HepG2 (cell line): ENCODE data around the gene GUCY1B1. TPM values are rescaled to one million over a fixed set of nuclear protein-coding genes. Genes with fewer than 3 reads are reported as not detected.

Experiments
- ATAC-seq: fragments of 200-7000 bp; cut with Tn5 transposase; 3 replicates; pipeline ENCODE4 v1.9.1; 2020; ENCODE audit warnings: mild to moderate bottlenecking, moderate library complexity
- BruUV-seq: library from RNA; stranded (reverse); fragments of 400-500 nt; replicated peaks from 2 replicates; lab custom pipeline; 2021; lab: Mats Ljungman, UMichigan
- CTCF ChIA-PET: fragments of 300-600 bp; formaldehyde crosslinking; extraction: SDS; loops from one replicate; lab custom pipeline; 2021; ENCODE audit warnings: low total read pairs, inconsistent platforms, low intra/inter-chr PET ratio; lab: Yijun Ruan, JAX
- POLR2A ChIA-PET: fragments of 350-600 bp; sonication (Branson Sonifier 250); formaldehyde crosslinking; loops from one replicate; lab custom pipeline; 2020; ENCODE audit warnings: antibody characterized with exemption, inconsistent platforms; lab: Yijun Ruan, JAX
- DNase-seq: peaks from one replicate; pipeline ENCODE4 v3.0.0-alpha.2; 2015; ENCODE audit warnings: low spot score
- FAIRE-seq: peaks from 3 replicates; lab custom pipeline; 2011; peaks lifted over from hg19 to GRCh38; lab: Jason Lieb, UNC
- H2AFZ ChIP-seq: one replicate; pipeline ENCODE4 v1.6.1; 2011; ENCODE audit warnings: low read length, inconsistent platforms
- H3K27ac ChIP-seq: fragments of 300-600 bp; 3 replicates; pipeline ENCODE4 v1.8.0; 2011; ENCODE audit warnings: mixed run types, mild to moderate bottlenecking, mixed read lengths, low read length, inconsistent platforms; ENCODE audit not compliant: insufficient read depth; ENCODE audit errors: extremely low read length
- H3K27me3 ChIP-seq, 2 experiments: fragments of 200-600 bp in 1 of 2; 2 replicates in 1 of 2; 3 replicates in 1 of 2; pipeline versions ENCODE4 v1.6.0 to v1.8.0; 2011; ENCODE audit warnings: low read length in 2 of 2, mild to moderate bottlenecking in 2 of 2, moderate library complexity in 2 of 2, inconsistent platforms in 1 of 2; ENCODE audit not compliant: insufficient read depth in 2 of 2, control insufficient read depth in 1 of 2
- H3K36me3 ChIP-seq, 2 experiments: fragments of 200-600 bp in 1 of 2; replicated peaks in 1 of 2; 2 replicates in 1 of 2; 3 replicates in 1 of 2; pipeline versions ENCODE4 v1.5.1 to v1.8.0; 2011; ENCODE audit warnings: low read length in 2 of 2, inconsistent platforms in 1 of 2; ENCODE audit not compliant: insufficient read depth in 2 of 2, control insufficient read depth in 1 of 2
- H3K4me1 ChIP-seq: 2 replicates; pipeline ENCODE4 v1.5.1; 2012; ENCODE audit warnings: low read length, inconsistent platforms; ENCODE audit not compliant: insufficient read depth
- H3K4me2 ChIP-seq: 2 replicates; pipeline ENCODE4 v1.6.0; 2011; ENCODE audit warnings: low read depth, low read length, inconsistent platforms
- H3K4me3 ChIP-seq, 3 experiments: fragments of 200-600 bp in 1 of 3; sonication (generic), shearing (Covaris generic) in 1 of 3; replicated peaks in 1 of 3; 2 replicates each; pipeline ENCODE4 v1.5.1; 2011 to 2016; ENCODE audit warnings: low read length in 3 of 3, inconsistent platforms in 2 of 3, low read depth in 2 of 3, mild to moderate bottlenecking in 2 of 3, control low read depth in 1 of 3, mixed read lengths in 1 of 3; ENCODE audit not compliant: insufficient read depth in 1 of 3
- H3K79me2 ChIP-seq: one replicate; pipeline ENCODE4 v1.6.1; 2011; ENCODE audit warnings: low read length, inconsistent platforms; ENCODE audit not compliant: insufficient read depth
- H3K9ac ChIP-seq: 2 replicates; pipeline ENCODE4 v1.6.0; 2011; ENCODE audit warnings: mild to moderate bottlenecking, low read depth, low read length, inconsistent platforms; ENCODE audit not compliant: insufficient read depth
- H3K9me3 ChIP-seq: 2 replicates; pipeline ENCODE4 v1.5.1; 2012; ENCODE audit warnings: mild to moderate bottlenecking, low read length
- H4K20me1 ChIP-seq: 2 replicates; pipeline ENCODE4 v1.6.0; 2011; ENCODE audit warnings: inconsistent platforms, mild to moderate bottlenecking, low read length, moderate library complexity; ENCODE audit not compliant: insufficient read depth
- ERF ChIP-seq: IDR thresholded peaks from 2 replicates; pipeline ENCODE4 v1.6.1; 2018; ENCODE audit warnings: missing biosample characterization, missing genetic modification reagents
- REL ChIP-seq: sonication (generic); formaldehyde crosslinking; conservative IDR thresholded peaks from 2 replicates; pipeline ENCODE4 v1.8.0; 2022; ENCODE audit warnings: mild to moderate bottlenecking, missing genetic modification reagents, moderate library complexity
- RFX1 ChIP-seq: fragments of 450-650 bp; IDR thresholded peaks from 2 replicates; pipeline ENCODE4 v1.6.1; 2017
- ZBTB3 ChIP-seq: sonication (generic); formaldehyde crosslinking; IDR thresholded peaks from 2 replicates; pipeline ENCODE4 v1.4.0; 2020; ENCODE audit warnings: low read depth, mild to moderate bottlenecking, moderate library complexity, missing genetic modification reagents, borderline replicate concordance
- ZNF33B ChIP-seq: sonication (generic); formaldehyde crosslinking; IDR thresholded peaks from 2 replicates; pipeline ENCODE4 v1.5.1; 2020; ENCODE audit warnings: mild to moderate bottlenecking, missing genetic modification reagents
- ZNF432 ChIP-seq: sonication (generic); formaldehyde crosslinking; IDR thresholded peaks from 2 replicates; pipeline ENCODE4 v1.5.0; 2020; ENCODE audit warnings: missing genetic modification reagents, mild to moderate bottlenecking, borderline replicate concordance
- ZNF577 ChIP-seq: sonication (generic); formaldehyde crosslinking; IDR thresholded peaks from 2 replicates; pipeline ENCODE4 v1.4.0; 2020; ENCODE audit warnings: mild to moderate bottlenecking, low read depth, missing genetic modification reagents, borderline replicate concordance
- ZNF674 ChIP-seq: sonication (generic); formaldehyde crosslinking; IDR thresholded peaks from 2 replicates; pipeline ENCODE4 v1.5.0; 2020; ENCODE audit warnings: low read depth, mild to moderate bottlenecking, missing genetic modification reagents
- in situ Hi-C: cut with HindIII; loops from 2 replicates; pipeline ENCODE4 v1.10.0; 2017; ENCODE audit warnings: low pct_unique_long_range_greater_than_20kb; ENCODE audit not compliant: extremely low pct_ligation_motif_present
- intact Hi-C: fragments of 100-400 bp; cut with micrococcal nuclease; formaldehyde crosslinking; loops from one replicate; pipeline ENCODE4 v1.10.0; 2022; ENCODE audit not compliant: unreplicated experiment
- polyA plus RNA-seq, 8 experiments: library from polyadenylated mRNA; depleted of rRNA in 3 of 8; stranded (reverse) in 7 of 8; unstranded in 1 of 8; fragments of >200 nt; fragmentation: Illumina TruSeq in 4 of 8; extraction: Trizol in 4 of 8; gene quantifications; 2 replicates each; pipeline versions ENCODE4 v1.2.1 to v1.2.3, GENCODE V29; 2011 to 2016; ENCODE audit warnings: low read depth in 4 of 8, missing spikeins in 1 of 8, mixed read lengths in 1 of 8; ENCODE audit not compliant: insufficient read depth in 1 of 8
- total RNA-seq, 5 experiments: library from RNA; depleted of rRNA; stranded (reverse); fragments of >200 nt; fragmentation: Illumina TruSeq; extraction: Trizol; gene quantifications; 2 replicates each; pipeline ENCODE4 v1.2.3, GENCODE V29; 2016; ENCODE audit warnings: low read depth in 1 of 5
- TF ChIP-seq, protein P1 (sequence below): sonication (generic); formaldehyde crosslinking; IDR thresholded peaks from 2 replicates; pipeline ENCODE4 v1.4.0; 2020; ENCODE audit warnings: mild to moderate bottlenecking, missing genetic modification reagents, borderline replicate concordance
- TF ChIP-seq, protein P2 (sequence below): sonication (generic); formaldehyde crosslinking; IDR thresholded peaks from 2 replicates; pipeline ENCODE4 v1.4.0; 2020; ENCODE audit warnings: missing genetic modification reagents
- TF ChIP-seq, protein P3 (sequence below): sonication (generic); formaldehyde crosslinking; IDR thresholded peaks from 2 replicates; pipeline ENCODE4 v1.4.0; 2020; ENCODE audit warnings: missing genetic modification reagents, mild to moderate bottlenecking, borderline replicate concordance

The GUCY1B1 gene
- total and polyA plus RNA-seq, 2 of the 13 experiments (the other 11 are each of a cell fraction or from before 2014, with no cell fraction given): not detected

DNA sequence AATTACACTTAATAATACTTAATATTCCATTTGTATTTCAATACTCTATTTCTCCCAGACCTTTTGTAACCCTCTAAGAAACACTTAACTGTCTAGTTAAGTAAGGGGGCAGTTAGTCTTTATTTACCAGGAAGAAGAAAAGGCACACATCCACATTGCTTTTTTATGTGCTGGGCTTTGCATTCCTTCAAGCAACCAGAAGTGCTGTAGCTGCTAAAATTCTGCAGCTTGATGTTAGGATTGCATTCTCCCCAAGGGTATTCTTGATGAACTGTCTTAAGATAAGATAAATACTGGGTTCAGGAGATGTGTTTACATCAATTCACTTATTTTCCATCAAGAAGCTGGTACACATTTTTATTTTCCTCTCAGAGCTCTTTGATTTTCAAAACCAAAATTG, 83.3 kb downstream of the GUCY1B1 start (continued):
- no peak for TF ChIP-seq ZBTB3 (CRISPR knock-in tag)
- TF ChIP-seq ZNF432 (CRISPR knock-in tag): no peak
- TF ChIP-seq REL: no peak
- TF ChIP-seq, protein P1, sequence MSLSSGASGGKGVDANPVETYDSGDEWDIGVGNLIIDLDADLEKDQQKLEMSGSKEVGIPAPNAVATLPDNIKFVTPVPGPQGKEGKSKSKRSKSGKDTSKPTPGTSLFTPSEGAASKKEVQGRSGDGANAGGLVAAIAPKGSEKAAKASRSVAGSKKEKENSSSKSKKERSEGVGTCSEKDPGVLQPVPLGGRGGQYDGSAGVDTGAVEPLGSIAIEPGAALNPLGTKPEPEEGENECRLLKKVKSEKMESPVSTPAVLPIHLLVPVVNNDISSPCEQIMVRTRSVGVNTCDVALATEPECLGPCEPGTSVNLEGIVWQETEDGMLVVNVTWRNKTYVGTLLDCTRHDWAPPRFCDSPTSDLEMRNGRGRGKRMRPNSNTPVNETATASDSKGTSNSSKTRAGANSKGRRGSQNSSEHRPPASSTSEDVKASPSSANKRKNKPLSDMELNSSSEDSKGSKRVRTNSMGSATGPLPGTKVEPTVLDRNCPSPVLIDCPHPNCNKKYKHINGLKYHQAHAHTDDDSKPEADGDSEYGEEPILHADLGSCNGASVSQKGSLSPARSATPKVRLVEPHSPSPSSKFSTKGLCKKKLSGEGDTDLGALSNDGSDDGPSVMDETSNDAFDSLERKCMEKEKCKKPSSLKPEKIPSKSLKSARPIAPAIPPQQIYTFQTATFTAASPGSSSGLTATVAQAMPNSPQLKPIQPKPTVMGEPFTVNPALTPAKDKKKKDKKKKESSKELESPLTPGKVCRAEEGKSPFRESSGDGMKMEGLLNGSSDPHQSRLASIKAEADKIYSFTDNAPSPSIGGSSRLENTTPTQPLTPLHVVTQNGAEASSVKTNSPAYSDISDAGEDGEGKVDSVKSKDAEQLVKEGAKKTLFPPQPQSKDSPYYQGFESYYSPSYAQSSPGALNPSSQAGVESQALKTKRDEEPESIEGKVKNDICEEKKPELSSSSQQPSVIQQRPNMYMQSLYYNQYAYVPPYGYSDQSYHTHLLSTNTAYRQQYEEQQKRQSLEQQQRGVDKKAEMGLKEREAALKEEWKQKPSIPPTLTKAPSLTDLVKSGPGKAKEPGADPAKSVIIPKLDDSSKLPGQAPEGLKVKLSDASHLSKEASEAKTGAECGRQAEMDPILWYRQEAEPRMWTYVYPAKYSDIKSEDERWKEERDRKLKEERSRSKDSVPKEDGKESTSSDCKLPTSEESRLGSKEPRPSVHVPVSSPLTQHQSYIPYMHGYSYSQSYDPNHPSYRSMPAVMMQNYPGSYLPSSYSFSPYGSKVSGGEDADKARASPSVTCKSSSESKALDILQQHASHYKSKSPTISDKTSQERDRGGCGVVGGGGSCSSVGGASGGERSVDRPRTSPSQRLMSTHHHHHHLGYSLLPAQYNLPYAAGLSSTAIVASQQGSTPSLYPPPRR (CRISPR knock-in tag): no peak
- no peak for TF ChIP-seq ZNF33B (CRISPR knock-in tag)

DNA sequence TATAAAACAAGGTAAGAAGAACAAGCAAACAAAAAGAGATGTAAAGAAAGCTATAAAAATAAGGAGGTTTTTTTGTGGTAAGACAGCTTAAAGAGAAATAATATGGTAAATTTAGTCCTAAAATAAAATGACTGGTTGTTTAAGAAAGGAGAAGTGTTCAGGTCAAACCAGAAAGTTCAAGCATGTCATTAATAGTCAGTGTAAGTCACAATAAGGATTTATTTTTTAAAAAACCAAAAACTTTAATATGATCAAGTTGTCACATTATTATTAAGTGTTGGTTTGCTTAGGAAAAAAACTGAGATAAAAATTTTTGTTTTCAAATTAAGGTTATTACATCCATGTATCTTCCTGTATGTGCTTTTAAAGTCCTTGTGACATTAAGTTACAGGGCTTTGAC, 88.1 kb downstream of the GUCY1B1 start:
- Histone ChIP-seq H3K27me3 (no peaks in the 10 kb centered on the region), H3K4me2 (no peak overlapping the region), H3K4me1 (no peaks in the 10 kb centered on the region), H3K4me3 (no peak overlapping the region), H2AFZ (no peak overlapping the region), H3K27ac (no peak overlapping the region), H3K36me3 (no peaks in the 10 kb centered on the region), H3K9me3 (peaks cover 30% of the 10 kb centered on the region), H4K20me1 (no peaks in the 10 kb centered on the region), H3K79me2 (no peaks in the 10 kb centered on the region), H3K9ac (no peak overlapping the region)
- ATAC-seq (no peak), FAIRE-seq (no peak), DNase-seq (no peak)
- ChIA-PET CTCF (no interaction called here), POLR2A (no interaction called here)
- intact Hi-C loops: no loop called here
- in situ Hi-C loops: no loop called here
- BruUV-seq: no TSS peak
- TF ChIP-seq ZNF674 (CRISPR knock-in tag) (no peak), ERF (CRISPR knock-in tag) (no peak), RFX1 (no peak), ZNF577 (CRISPR knock-in tag) (no peak)
- TF ChIP-seq, protein P2, sequence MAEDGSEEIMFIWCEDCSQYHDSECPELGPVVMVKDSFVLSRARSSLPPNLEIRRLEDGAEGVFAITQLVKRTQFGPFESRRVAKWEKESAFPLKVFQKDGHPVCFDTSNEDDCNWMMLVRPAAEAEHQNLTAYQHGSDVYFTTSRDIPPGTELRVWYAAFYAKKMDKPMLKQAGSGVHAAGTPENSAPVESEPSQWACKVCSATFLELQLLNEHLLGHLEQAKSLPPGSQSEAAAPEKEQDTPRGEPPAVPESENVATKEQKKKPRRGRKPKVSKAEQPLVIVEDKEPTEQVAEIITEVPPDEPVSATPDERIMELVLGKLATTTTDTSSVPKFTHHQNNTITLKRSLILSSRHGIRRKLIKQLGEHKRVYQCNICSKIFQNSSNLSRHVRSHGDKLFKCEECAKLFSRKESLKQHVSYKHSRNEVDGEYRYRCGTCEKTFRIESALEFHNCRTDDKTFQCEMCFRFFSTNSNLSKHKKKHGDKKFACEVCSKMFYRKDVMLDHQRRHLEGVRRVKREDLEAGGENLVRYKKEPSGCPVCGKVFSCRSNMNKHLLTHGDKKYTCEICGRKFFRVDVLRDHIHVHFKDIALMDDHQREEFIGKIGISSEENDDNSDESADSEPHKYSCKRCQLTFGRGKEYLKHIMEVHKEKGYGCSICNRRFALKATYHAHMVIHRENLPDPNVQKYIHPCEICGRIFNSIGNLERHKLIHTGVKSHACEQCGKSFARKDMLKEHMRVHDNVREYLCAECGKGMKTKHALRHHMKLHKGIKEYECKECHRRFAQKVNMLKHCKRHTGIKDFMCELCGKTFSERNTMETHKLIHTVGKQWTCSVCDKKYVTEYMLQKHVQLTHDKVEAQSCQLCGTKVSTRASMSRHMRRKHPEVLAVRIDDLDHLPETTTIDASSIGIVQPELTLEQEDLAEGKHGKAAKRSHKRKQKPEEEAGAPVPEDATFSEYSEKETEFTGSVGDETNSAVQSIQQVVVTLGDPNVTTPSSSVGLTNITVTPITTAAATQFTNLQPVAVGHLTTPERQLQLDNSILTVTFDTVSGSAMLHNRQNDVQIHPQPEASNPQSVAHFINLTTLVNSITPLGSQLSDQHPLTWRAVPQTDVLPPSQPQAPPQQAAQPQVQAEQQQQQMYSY (CRISPR knock-in tag): no peak
- TF ChIP-seq, protein P3, sequence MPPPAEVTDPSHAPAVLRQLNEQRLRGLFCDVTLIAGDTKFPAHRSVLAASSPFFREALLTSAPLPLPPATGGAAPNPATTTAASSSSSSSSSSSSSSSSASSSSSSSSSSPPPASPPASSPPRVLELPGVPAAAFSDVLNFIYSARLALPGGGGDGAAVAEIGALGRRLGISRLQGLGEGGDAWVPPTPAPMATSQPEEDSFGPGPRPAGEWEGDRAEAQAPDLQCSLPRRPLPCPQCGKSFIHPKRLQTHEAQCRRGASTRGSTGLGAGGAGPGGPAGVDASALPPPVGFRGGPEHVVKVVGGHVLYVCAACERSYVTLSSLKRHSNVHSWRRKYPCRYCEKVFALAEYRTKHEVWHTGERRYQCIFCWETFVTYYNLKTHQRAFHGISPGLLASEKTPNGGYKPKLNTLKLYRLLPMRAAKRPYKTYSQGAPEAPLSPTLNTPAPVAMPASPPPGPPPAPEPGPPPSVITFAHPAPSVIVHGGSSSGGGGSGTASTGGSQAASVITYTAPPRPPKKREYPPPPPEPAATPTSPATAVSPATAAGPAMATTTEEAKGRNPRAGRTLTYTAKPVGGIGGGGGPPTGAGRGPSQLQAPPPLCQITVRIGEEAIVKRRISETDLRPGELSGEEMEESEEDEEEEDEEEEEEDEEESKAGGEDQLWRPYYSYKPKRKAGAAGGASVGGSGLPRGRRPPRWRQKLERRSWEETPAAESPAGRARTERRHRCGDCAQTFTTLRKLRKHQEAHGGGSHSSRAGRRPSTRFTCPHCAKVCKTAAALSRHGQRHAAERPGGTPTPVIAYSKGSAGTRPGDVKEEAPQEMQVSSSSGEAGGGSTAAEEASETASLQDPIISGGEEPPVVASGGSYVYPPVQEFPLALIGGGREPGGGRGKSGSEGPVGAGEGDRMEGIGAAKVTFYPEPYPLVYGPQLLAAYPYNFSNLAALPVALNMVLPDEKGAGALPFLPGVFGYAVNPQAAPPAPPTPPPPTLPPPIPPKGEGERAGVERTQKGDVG (CRISPR knock-in tag): no peak
